GM18951 (cell line): ENCODE measurements around the gene ACSS3.

Experiments
- POLR2A ChIP-seq: IDR thresholded peaks from 4 replicates; pipeline ENCODE4 v1.6.1; 2011; ENCODE audit warnings: mild to moderate bottlenecking; ENCODE audit not compliant: insufficient read length, insufficient read depth; ENCODE audit errors: extremely low read depth
- in situ Hi-C: fragments of 300-500 bp; cut with MboI; formaldehyde crosslinking; loops from one replicate; pipeline ENCODE4 v1.12.0; 2022; ENCODE audit warnings: low sequenced_read_pairs, mixed read lengths, inconsistent platforms; ENCODE audit not compliant: unreplicated experiment

ACSS3 gene

DNA sequence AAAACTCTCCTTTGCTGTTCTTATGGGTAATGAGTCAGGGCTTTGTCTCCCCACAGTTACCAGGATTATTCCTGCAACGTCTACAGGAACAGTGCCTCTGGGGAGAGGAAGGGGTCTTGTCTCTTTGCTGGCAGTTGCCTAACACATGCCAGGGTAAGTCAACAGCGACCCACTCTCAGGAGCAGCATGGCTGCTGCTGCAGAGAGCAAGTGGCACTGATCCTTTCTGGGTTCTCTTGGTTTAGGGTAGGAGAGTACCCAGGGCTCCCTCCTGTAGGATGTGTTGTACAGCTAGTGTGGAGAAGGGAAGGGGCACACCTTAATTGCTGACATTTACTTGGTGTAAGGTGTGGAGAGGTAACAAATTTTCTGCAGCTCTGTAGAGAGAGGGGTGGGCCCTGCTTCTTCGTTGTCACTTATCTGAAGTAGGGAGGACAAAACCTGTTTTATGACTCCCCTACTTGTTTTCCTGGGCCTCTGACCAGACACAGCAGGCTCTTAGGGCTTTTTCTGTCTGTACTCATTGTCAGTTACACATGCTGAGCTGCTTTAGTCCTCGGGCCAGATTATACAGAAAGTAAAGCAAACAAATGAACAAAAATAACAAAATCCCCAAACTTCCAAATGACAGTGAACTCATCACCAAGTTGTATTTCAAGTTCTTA is 168.2 kb downstream of the ACSS3 start:
- in situ Hi-C loops, result no loop called here
- TF ChIP-seq POLR2A, result no peak

- no peak for TF ChIP-seq POLR2A
Measured at GRCh38 chr12:81249976-81250375, 172.1 kb downstream of the ACSS3 start.

DNA sequence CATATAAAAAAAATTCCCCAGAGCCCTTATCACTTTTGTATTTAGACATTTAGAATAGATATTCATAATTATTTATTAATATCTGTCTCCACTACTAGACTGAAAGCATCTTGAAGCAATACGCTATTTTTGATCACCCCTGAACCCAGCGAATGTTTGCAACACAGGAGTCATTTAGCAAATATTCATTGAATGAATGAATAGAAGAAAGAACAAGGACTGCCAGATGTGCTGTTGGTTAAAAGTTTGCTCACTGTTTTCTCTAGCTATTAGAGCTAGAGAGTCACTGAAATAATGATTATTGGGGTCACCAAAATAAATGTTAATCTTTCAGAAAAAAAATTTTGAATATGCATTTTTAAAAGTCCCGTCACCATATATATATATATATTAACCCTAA is 174.3 kb downstream of the ACSS3 start:
- no peak for TF ChIP-seq POLR2A
- in situ Hi-C loops, result no loop called here

More at GRCh38 chr12:81249976-81250375, 172.1 kb downstream of the ACSS3 start:
- in situ Hi-C loops, result no loop called here

DNA sequence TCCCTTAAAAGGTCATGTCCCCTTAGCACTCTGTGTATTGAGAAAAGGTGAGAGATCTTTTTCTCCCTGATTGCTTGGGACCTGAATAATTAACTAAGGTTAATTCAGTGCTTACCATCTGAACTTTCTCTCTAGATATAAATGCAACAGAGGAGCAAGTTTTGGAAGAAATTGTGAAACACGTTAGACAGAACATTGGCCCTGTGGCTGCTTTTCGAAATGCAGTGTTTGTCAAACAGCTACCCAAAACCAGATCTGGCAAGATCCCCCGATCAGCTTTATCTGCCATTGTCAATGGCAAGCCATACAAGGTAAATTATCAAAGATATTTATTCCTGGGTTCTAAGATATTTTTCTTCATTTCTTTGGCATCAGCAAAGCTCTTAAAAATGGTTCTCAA is 175.5 kb downstream of the ACSS3 start:
- TF ChIP-seq POLR2A, result no peak
- in situ Hi-C loops, result no loop called here

- in situ Hi-C loops, result no loop called here
- TF ChIP-seq POLR2A, result no peak
Measured at GRCh38 chr12:81255456-81255855, 177.6 kb downstream of the ACSS3 start.

- TF ChIP-seq POLR2A, result no peak
- in situ Hi-C loops, result no loop called here
Measured at GRCh38 chr12:81255947-81256346, 178.1 kb downstream of the ACSS3 start.

GRCh38 chr12:81257947-81258551 is 180.2 kb downstream of the ACSS3 start:
- no peak for TF ChIP-seq POLR2A
- in situ Hi-C loops, result no loop called here

- in situ Hi-C loops, result no loop called here
- no peak for TF ChIP-seq POLR2A
Measured at GRCh38 chr12:81259360-81259759, 181.5 kb downstream of the ACSS3 start.

DNA sequence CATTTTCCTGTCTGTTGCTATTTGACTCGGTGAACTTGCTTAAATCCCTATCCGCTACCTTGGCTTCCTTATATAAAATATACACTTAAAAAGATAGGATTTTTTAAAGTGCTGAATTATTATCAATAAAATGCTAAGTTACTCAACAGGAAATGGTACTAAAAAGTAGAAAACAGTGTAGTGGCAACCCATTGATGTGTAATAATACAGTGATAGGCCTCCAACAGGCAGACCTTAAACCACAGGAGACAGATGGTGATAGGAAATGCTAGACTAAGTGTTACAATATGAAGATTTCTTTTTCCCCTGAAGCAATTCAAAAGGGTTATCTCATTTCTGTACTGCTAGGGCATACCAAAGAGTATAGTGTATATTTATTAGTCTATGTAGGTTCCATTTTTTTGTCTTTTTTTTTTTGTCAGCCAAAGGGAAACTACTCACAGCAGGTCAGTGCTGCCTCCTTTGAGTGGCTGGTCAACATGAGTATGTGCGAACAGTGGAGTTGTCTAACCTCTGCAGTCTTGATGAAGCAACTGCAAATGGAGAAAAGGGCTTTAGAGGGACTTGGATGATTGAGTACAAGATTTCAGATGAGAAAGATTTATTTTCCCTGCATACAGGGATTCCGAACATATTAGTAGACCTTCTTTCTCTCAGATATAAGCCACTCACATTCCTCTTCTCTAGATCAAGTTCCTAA is 183.8 kb downstream of the ACSS3 start:
- TF ChIP-seq POLR2A, result no peak
- in situ Hi-C loops, result no loop called here

DNA sequence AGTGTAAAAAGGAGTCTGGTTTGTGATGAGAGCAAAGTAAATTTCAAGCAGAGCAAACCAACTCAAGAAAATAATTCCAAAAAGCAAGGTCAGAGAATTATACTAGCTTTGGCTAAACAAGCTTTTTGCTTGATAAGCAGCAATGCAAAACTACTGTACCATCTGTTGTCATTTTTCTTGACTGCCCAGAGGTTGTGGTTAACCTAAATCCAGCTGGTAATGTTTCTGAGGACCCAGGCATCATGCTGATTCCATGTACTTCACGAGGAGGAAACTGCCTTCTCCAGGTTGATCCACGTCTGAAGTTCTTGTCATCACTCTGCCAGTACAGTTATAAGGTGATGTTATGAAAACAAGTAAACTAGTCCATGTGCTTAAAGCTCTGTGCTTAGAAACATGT is 185.2 kb downstream of the ACSS3 start:
- in situ Hi-C loops, result no loop called here
- no peak for TF ChIP-seq POLR2A

- TF ChIP-seq POLR2A, result no peak
- in situ Hi-C loops, result no loop called here
Measured at GRCh38 chr12:81270385-81270784, 192.5 kb downstream of the ACSS3 start.

DNA sequence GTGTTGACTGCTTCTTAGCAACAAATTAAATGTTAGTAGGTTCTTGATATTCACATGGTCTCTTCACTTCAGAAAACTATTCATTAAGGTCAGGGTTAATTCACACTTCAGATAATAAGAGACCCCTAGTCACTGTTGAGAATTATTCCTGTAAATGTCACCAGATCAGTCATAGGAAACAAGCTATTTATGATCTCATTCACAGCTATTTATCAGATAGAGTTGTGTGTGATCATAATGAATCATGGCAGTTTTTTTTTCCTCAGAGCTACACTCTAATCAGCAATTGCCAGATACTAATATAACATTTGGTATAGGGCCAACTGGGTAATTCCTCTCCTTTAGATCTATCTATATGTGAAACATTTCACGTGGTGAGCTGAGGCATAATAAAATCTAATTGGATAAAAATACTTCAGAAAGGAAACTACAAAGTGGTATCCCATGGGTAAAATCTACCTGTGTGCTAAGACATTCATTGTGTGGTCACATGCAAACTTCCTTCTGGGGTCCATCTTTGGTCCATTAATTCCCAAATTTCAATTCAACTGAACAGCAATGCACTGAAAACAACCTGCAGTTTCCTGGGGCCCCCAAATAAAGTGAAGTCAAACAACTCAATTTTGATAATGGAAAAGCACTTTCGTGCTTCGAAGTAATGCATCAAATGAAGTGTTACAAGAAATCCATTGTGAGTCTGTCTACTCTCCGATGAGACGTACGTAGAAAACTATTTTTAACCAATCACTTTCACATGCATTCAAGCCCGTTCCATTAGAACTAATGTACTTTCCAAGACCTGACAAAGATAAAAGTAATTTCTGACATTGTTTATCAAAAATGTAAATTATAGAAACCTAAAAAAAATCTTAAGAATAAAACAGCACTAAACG is 197.0 kb downstream of the ACSS3 start:
- no peak for TF ChIP-seq POLR2A
- in situ Hi-C loops, result no loop called here

DNA sequence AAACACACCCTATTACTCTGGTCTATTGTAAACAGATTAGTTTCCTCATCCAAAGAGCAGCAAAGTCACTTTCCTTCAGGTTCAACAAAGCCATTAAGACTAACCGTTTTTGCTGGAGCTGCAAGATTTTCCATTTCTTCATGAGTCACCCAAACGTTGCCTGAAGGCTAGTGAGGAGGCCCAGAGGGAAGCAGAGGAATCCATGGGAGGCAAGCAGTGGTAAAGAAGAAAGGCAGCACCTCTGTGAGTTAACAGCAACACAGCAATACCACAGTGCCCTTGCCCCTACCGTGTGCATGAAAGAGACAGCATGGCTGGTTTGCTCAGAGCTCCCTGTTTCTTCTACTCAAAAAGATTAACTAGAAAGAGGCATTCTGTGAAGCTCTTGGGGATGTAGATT is 206.3 kb downstream of the ACSS3 start:
- no peak for TF ChIP-seq POLR2A
- in situ Hi-C loops, result no loop called here

DNA sequence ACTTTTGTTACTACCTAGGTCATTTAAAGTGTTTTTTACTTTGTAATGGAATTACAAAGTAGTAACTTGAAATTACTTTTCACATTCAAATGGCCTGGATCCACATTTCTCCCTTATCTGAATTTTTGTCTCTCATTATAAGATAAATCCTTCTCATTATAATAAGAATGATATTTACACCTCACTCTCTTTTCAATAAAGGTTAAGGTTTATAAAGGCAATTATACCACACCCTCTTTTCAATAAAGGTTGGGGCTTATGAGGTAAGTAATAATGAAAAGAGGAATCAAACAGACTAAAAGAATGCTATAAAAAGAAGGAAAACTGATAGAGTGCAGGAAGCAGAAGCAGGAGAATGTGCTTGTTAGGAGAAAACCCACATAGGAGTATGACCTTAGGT is 210.8 kb downstream of the ACSS3 start:
- in situ Hi-C loops, result no loop called here

More for the DNA sequence above, 210.8 kb downstream of the ACSS3 start:
- TF ChIP-seq POLR2A, result no peak
